Stomach (tissue), 9 donors: ENCODE data around the gene FADS3. TPM values are rescaled to one million over a fixed set of nuclear protein-coding genes. Genes with fewer than 3 reads are reported as not detected.
A peak's percentile ranks its signal among the peaks of the same experiment; 100 is the strongest.

ENCODE experiments used
- DNase-seq, 2 donors: peaks; one replicate each; pipeline versions ENCODE4 v3.0.0 to v3.0.0-alpha.2; 2013 to 2019
- H3K27ac ChIP-seq, 5 donors: fragments of 200-600 bp in 4 of 5; sonication (generic) in 4 of 5; one replicate each; pipeline ENCODE4 v1.5.1; 2013 to 2019; ENCODE audit warnings: mild to moderate bottlenecking in 1 of 5, moderate library complexity in 1 of 5
- H3K27me3 ChIP-seq, 3 donors: fragments of 200-600 bp; sonication (generic); one replicate each; pipeline ENCODE4 v1.5.1; 2017 to 2019; ENCODE audit warnings: mixed run types in 1 of 3
- H3K36me3 ChIP-seq, 4 donors: fragments of 200-600 bp; sonication (generic); 1 replicate in 3 of 4; 2 replicates in 1 of 4; pipeline ENCODE4 v1.5.1; 2016 to 2019
- H3K4me1 ChIP-seq, 4 donors: fragments of 200-600 bp; sonication (generic); one replicate each; pipeline ENCODE4 v1.5.1; 2016 to 2019
- H3K4me3 ChIP-seq, 4 donors: fragments of 200-600 bp; sonication (generic) in 3 of 4; one replicate each; pipeline ENCODE4 v1.5.1; 2016 to 2019; ENCODE audit warnings: mild to moderate bottlenecking in 1 of 4
- H3K9me3 ChIP-seq, 4 donors: fragments of 200-600 bp; sonication (generic); one replicate each; pipeline ENCODE4 v1.5.1; 2016 to 2019
- EP300 ChIP-seq: sonication (generic); formaldehyde crosslinking; IDR thresholded peaks from one replicate; pipeline ENCODE4 v1.6.1; 2017; ENCODE audit warnings: antibody characterized with exemption
- POLR2A ChIP-seq, 4 donors: fragments of 450-650 bp; IDR thresholded peaks; one replicate each; pipeline ENCODE4 v1.6.1; 2016; ENCODE audit warnings: antibody characterized with exemption in 4 of 4, control low read depth in 2 of 4, mild to moderate bottlenecking in 1 of 4, moderate library complexity in 1 of 4
- POLR2AphosphoS5 ChIP-seq, 3 donors: sonication (generic); formaldehyde crosslinking; IDR thresholded peaks; one replicate each; pipeline ENCODE4 v1.6.1; 2016; ENCODE audit warnings: antibody characterized with exemption in 3 of 3
- WGBS, 5 donors: extraction: QIAGEN DNeasy Blood & Tissue Kit in 3 of 5; methylation state at CpG; one replicate each; pipeline versions ENCODE4 v1.1.5 to v1.1.7; 2013 to 2018; 5-methylcytosine and 5-hydroxymethylcytosine counted together
- intact Hi-C: fragments of 100-400 bp; cut with DNase I; formaldehyde crosslinking; loops from one replicate; pipeline ENCODE4 v1.15.1; 2023; ENCODE audit warnings: low total_unique reads
- polyA plus RNA-seq, 3 donors: library from polyadenylated mRNA; stranded (reverse); fragments of 200-250 nt; gene quantifications; one replicate each; pipeline ENCODE4 v1.2.3, GENCODE V29; 2013
- total RNA-seq, 5 donors: library from RNA; depleted of rRNA; stranded (reverse); fragments of >200 nt; gene quantifications; one replicate each; pipeline versions ENCODE4 v1.1.0 to v1.2.3, GENCODE V29; 2014 to 2016
- TF ChIP-seq, protein P1 (sequence below), 7 experiments: fragments of 450-650 bp in 4 of 7; fragments of 200-600 bp in 3 of 7; sonication (generic) in 3 of 7; IDR thresholded peaks; one replicate each; pipeline ENCODE4 v1.5.1; 2016 to 2019; ENCODE audit warnings: antibody characterized with exemption in 7 of 7, control low read depth in 2 of 7, mild to moderate bottlenecking in 1 of 7
- donor health status: healthy with polysubstance abuse.
- donor health status: Bipolar disorder and iron deficiency.
- donor health status: healthy.

Gene FADS3
- total and polyA plus RNA-seq, 8 donors = 2.6 to 140 (median 17.5) TPM

DNA sequence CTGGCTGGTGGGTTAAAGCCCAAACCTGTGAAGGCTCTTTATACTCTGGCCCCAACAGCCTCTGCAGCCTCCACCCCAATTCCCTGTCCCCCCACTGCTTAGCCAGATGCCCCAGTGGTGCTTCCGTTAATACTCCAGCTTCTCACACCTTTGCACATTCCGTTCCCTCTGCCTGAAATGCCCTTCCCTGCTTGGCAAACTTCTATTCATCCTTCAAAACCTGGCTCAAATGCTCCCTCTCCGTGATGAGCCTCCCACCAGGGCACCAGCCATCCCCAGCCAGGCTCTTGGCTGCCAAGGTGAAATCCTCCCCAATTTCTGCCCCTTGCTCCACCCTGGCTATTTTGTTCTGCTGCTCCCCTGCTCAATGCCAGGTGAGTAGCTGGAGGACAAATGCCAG is 12.5 kb upstream of the FADS3 start:
- TF ChIP-seq POLR2A (IDR thresholded peaks at IDR 0.05) = no peak
- TF ChIP-seq, protein P1, sequence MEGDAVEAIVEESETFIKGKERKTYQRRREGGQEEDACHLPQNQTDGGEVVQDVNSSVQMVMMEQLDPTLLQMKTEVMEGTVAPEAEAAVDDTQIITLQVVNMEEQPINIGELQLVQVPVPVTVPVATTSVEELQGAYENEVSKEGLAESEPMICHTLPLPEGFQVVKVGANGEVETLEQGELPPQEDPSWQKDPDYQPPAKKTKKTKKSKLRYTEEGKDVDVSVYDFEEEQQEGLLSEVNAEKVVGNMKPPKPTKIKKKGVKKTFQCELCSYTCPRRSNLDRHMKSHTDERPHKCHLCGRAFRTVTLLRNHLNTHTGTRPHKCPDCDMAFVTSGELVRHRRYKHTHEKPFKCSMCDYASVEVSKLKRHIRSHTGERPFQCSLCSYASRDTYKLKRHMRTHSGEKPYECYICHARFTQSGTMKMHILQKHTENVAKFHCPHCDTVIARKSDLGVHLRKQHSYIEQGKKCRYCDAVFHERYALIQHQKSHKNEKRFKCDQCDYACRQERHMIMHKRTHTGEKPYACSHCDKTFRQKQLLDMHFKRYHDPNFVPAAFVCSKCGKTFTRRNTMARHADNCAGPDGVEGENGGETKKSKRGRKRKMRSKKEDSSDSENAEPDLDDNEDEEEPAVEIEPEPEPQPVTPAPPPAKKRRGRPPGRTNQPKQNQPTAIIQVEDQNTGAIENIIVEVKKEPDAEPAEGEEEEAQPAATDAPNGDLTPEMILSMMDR (IDR thresholded peaks at IDR 0.05) = no peak
- no peak for TF ChIP-seq POLR2AphosphoS5 (IDR thresholded peaks at IDR 0.05)
- no peak for TF ChIP-seq EP300

DNA sequence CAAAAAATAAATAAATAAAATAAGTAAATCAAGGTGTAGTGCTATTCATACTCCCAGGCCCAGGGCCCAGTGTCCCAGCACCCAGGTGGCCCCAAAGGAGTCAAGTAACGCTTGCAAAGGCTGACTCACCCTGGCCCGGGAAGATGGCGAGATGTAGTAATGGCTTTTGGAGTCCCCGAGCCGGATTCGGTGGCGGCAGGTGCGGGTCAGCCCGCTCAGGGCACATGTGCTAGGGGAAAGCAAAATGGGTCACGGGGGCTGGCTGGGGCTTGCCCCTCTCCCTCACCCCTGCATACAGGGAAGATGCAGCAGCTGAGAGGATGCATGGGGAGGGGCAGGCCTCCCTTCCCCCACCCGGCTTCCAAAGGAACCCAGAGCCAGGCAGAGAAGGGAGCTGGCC is 11.0 kb upstream of the FADS3 start:
- peaks cover 10 to 63% (median 52%) of the 10 kb centered on the region in 4 donors for H3K36me3 ChIP-seq
- H3K27me3 ChIP-seq = no peaks in the 10 kb centered on the region
- no peaks in the 10 kb centered on the region for H3K9me3 ChIP-seq
- peaks cover 0 to 23% (median 12%) of the 10 kb centered on the region in 4 donors for H3K4me1 ChIP-seq
- TF ChIP-seq EP300 (no peak), POLR2AphosphoS5 (IDR thresholded peaks at IDR 0.05) (no peak), POLR2A (IDR thresholded peaks at IDR 0.05) (no peak)
- TF ChIP-seq, protein P1 (IDR thresholded peaks at IDR 0.05) = no peak
- no peak overlapping the region for H3K27ac ChIP-seq
- 84 to 94% (median 91%) methylated on average over 10 to 11 of the region's 11 CpGs for WGBS, 5 donors
- DNase-seq = no peak
- intact Hi-C loops = loop anchor here (5.0 kb wide), 2 partner anchors 45 to 180 kb away; no protein-coding TSS in a partner anchor
- H3K4me3 ChIP-seq = no peak overlapping the region

More for the DNA sequence above, 12.5 kb upstream of the FADS3 start:
- intact Hi-C loops = loop anchor here (5.0 kb wide), 2 partner anchors 43 to 178 kb away; no protein-coding TSS in a partner anchor
- H3K27ac ChIP-seq = peak overlapping the region in 1 of 5 donors; percentile 56
- H3K27me3 ChIP-seq = no peaks in the 10 kb centered on the region
- peak overlapping the region in 3 of 4 donors; percentile 14 to 36 (median 26) for H3K4me3 ChIP-seq
- WGBS, 5 donors = 87 to 92% (median 91%) methylated on average over 3 of the region's 3 CpGs
- H3K36me3 ChIP-seq = peaks cover 10 to 69% (median 52%) of the 10 kb centered on the region in 4 donors
- DNase-seq = no peak
- peaks cover 0 to 22% (median 9%) of the 10 kb centered on the region in 4 donors for H3K4me1 ChIP-seq
- H3K9me3 ChIP-seq = no peaks in the 10 kb centered on the region

DNA sequence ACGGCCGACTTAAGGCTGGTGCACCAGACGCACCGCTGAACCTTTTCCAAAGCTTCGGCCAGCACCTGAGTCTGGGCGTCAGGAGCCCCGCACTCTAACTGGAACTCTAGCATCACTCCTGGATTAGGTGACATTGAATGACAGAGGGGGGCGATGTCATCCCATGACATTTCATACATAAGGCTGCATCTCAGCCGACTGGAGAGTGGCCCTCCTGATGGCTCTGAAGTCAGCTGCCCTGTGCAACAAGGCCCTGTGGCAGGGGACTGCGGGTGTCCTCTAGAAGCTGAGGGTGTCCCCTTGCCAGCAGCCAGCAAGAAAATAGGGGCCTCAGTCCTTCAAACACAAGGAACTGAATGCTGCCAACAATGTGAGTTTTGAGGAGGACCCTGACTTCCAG is 10.1 kb upstream of the FADS3 start:
- no peak for DNase-seq
- intact Hi-C loops = loop anchor here (5.0 kb wide), 2 partner anchors 46 to 181 kb away; no protein-coding TSS in a partner anchor
- Histone ChIP-seq H3K27ac (no peak overlapping the region), H3K9me3 (no peaks in the 10 kb centered on the region), H3K27me3 (no peaks in the 10 kb centered on the region), H3K4me1 (peaks cover 0 to 23% (median 12%) of the 10 kb centered on the region in 4 donors), H3K36me3 (peaks cover 9 to 53% (median 46%) of the 10 kb centered on the region in 4 donors), H3K4me3 (no peak overlapping the region)
- TF ChIP-seq POLR2AphosphoS5 (IDR thresholded peaks at IDR 0.05) (no peak), POLR2A (IDR thresholded peaks at IDR 0.05) (no peak), EP300 (no peak)
- TF ChIP-seq, protein P1 (IDR thresholded peaks at IDR 0.05) = no peak
- 83 to 91% (median 90%) methylated on average over 5 to 10 of the region's 10 CpGs for WGBS, 5 donors

DNA sequence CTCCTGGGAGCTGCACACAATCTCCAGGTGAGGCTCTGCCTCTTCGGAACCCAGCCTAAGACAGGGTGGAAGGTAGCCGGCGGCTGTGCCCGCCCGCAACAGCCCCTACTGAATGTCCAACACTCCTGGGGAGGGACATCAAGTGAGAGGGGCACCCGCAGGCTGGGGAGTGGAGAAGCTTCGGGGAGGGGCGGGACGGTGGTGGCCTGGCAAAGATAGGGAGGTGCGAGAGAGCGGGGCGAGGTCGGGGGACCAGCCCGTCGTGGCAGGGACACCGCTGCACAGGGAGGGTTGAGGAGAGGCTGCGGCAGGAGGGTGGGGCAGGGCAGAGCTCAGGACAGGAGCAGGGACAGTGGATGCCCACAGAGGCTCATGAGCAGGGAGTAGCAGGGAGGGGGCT is 8.9 kb upstream of the FADS3 start:
- H3K36me3 ChIP-seq = peaks cover 0 to 43% (median 35%) of the 10 kb centered on the region in 4 donors
- H3K4me3 ChIP-seq = no peak overlapping the region
- no peaks in the 10 kb centered on the region for H3K27me3 ChIP-seq
- peaks cover 0 to 23% (median 12%) of the 10 kb centered on the region in 4 donors for H3K4me1 ChIP-seq
- no peaks in the 10 kb centered on the region for H3K9me3 ChIP-seq
- intact Hi-C loops = loop anchor here (5.0 kb wide), 2 partner anchors 47 to 182 kb away; no protein-coding TSS in a partner anchor
- no peak for DNase-seq
- no peak for TF ChIP-seq POLR2AphosphoS5 (IDR thresholded peaks at IDR 0.05)
- TF ChIP-seq POLR2A (IDR thresholded peaks at IDR 0.05) = no peak
- TF ChIP-seq, protein P1 (IDR thresholded peaks at IDR 0.05) = no peak
- no peak for TF ChIP-seq EP300
- no peak overlapping the region for H3K27ac ChIP-seq
- WGBS, 5 donors = 85 to 91% (median 88%) methylated on average over 17 of the region's 17 CpGs
